Transverse colon (tissue), 4 donors: Measurements from ENCODE around the gene PRKCA. TPM values are rescaled to one million over a fixed set of nuclear protein-coding genes. Genes with fewer than 3 reads are reported as not detected.

ENCODE experiments used
- DNase-seq: peaks from one replicate; pipeline ENCODE4 v3.0.0-alpha.2; 2019
- H3K27ac ChIP-seq, 4 donors: fragments of 200-600 bp; sonication (generic); 2 replicates each; pipeline ENCODE4 v1.5.1; 2016 to 2018; ENCODE audit warnings: inconsistent platforms in 4 of 4
- H3K27me3 ChIP-seq: fragments of 200-600 bp; sonication (generic); 2 replicates; pipeline ENCODE4 v1.5.1; 2017; ENCODE audit warnings: inconsistent platforms
- H3K36me3 ChIP-seq, 4 donors: fragments of 200-600 bp; sonication (generic); 2 replicates each; pipeline ENCODE4 v1.5.1; 2017 to 2019; ENCODE audit warnings: inconsistent platforms in 4 of 4
- H3K4me1 ChIP-seq, 4 donors: fragments of 200-600 bp; sonication (generic); 2 replicates each; pipeline ENCODE4 v1.5.1; 2017 to 2020; ENCODE audit warnings: inconsistent platforms in 4 of 4
- H3K4me3 ChIP-seq, 4 donors: fragments of 200-600 bp; sonication (generic); 1 replicate in 1 of 4; 2 replicates in 3 of 4; pipeline versions ENCODE4 v1.5.1 to v1.6.1; 2017 to 2019; ENCODE audit warnings: inconsistent platforms in 4 of 4
- H3K9me3 ChIP-seq, 2 donors: fragments of 200-600 bp; sonication (generic); 2 replicates each; pipeline ENCODE4 v1.5.1; 2017 to 2019; ENCODE audit warnings: inconsistent platforms in 2 of 2
- EP300 ChIP-seq: sonication (generic); formaldehyde crosslinking; IDR thresholded peaks from one replicate; pipeline ENCODE4 v1.6.1; 2017; ENCODE audit warnings: antibody characterized with exemption, low read depth
- POLR2A ChIP-seq: fragments of 450-650 bp; IDR thresholded peaks from one replicate; pipeline ENCODE4 v1.6.1; 2016; ENCODE audit warnings: antibody characterized with exemption, mild to moderate bottlenecking, moderate library complexity
- POLR2AphosphoS5 ChIP-seq, 3 donors: sonication (generic); formaldehyde crosslinking; IDR thresholded peaks; one replicate each; pipeline ENCODE4 v1.6.1; 2016; ENCODE audit warnings: antibody characterized with exemption in 3 of 3
- WGBS, 2 donors: methylation state at CpG; one replicate each; pipeline ENCODE4 v1.1.5; 2018; ENCODE audit warnings: low coverage in 1 of 2; 5-methylcytosine and 5-hydroxymethylcytosine counted together
- in situ Hi-C, 4 donors: fragments of 200-750 bp; cut with MboI; loops; one replicate each; pipeline versions ENCODE4 v1.15.0 to v1.15.1; 2017; ENCODE audit warnings: low sequenced_read_pairs in 3 of 4, low pct_ligation_motif_present in 1 of 4, low pct_unique_long_range_greater_than_20kb in 1 of 4
- intact Hi-C: fragments of 100-400 bp; cut with DNase I; formaldehyde crosslinking; loops from one replicate; pipeline ENCODE4 v1.15.1; 2023; ENCODE audit warnings: low total_unique reads
- total RNA-seq, 4 donors: library from RNA; depleted of rRNA; stranded (reverse); fragments of >200 nt; gene quantifications; one replicate each; pipeline ENCODE4 v1.1.0, GENCODE V29; 2016
- TF ChIP-seq, protein P1 (sequence below), 5 experiments: fragments of 200-600 bp in 3 of 5; fragments of 450-650 bp in 2 of 5; sonication (generic) in 3 of 5; IDR thresholded peaks; 1 replicate in 2 of 5; 2 replicates in 3 of 5; pipeline ENCODE4 v1.5.1; 2016 to 2017; ENCODE audit warnings: antibody characterized with exemption in 5 of 5, inconsistent platforms in 3 of 5, mild to moderate bottlenecking in 2 of 5, moderate library complexity in 1 of 5

The PRKCA gene
- total RNA-seq, 4 donors from 2014 or later, result 16.1 to 49.7 (median 31.7) TPM

DNA sequence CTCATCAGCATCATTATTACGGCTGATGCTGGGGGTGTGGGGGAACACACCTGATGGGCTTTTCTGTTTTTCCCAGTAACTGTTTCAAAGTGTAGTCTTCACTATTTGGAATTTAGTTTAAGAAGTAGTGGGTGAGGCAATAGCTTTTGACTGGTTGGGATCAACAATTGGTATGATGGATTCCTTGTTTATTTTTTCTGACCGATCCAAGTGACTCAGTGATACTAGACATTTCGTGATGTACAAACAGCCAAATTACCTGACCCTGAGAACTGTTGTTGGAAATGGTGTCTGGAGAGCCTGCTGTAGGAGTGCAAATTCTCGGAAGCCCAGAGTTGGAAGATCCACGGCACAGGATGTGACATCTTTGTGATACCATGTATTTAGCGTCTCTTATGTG, 204.2 kb downstream of the PRKCA start:
- H3K4me3 ChIP-seq, result no peak overlapping the region
- no peaks in the 10 kb centered on the region for H3K36me3 ChIP-seq
- peak overlapping the region in 1 of 4 donors; percentile 88 for H3K27ac ChIP-seq
- in situ Hi-C loops (no loop called here), intact Hi-C loops (no loop called here)
- H3K9me3 ChIP-seq, result no peaks in the 10 kb centered on the region
- no peaks in the 10 kb centered on the region for H3K27me3 ChIP-seq
- H3K4me1 ChIP-seq, result peaks cover 14 to 67% (median 53%) of the 10 kb centered on the region in 4 donors
- no peak for DNase-seq
- 69 to 90% methylated on average over 6 of the region's 6 CpGs for WGBS, 2 donors
- TF ChIP-seq, protein P1, sequence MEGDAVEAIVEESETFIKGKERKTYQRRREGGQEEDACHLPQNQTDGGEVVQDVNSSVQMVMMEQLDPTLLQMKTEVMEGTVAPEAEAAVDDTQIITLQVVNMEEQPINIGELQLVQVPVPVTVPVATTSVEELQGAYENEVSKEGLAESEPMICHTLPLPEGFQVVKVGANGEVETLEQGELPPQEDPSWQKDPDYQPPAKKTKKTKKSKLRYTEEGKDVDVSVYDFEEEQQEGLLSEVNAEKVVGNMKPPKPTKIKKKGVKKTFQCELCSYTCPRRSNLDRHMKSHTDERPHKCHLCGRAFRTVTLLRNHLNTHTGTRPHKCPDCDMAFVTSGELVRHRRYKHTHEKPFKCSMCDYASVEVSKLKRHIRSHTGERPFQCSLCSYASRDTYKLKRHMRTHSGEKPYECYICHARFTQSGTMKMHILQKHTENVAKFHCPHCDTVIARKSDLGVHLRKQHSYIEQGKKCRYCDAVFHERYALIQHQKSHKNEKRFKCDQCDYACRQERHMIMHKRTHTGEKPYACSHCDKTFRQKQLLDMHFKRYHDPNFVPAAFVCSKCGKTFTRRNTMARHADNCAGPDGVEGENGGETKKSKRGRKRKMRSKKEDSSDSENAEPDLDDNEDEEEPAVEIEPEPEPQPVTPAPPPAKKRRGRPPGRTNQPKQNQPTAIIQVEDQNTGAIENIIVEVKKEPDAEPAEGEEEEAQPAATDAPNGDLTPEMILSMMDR (IDR thresholded peaks at IDR 0.05), result no peak
- TF ChIP-seq POLR2A (no peak), EP300 (no peak), POLR2AphosphoS5 (IDR thresholded peaks at IDR 0.05) (no peak)

DNA sequence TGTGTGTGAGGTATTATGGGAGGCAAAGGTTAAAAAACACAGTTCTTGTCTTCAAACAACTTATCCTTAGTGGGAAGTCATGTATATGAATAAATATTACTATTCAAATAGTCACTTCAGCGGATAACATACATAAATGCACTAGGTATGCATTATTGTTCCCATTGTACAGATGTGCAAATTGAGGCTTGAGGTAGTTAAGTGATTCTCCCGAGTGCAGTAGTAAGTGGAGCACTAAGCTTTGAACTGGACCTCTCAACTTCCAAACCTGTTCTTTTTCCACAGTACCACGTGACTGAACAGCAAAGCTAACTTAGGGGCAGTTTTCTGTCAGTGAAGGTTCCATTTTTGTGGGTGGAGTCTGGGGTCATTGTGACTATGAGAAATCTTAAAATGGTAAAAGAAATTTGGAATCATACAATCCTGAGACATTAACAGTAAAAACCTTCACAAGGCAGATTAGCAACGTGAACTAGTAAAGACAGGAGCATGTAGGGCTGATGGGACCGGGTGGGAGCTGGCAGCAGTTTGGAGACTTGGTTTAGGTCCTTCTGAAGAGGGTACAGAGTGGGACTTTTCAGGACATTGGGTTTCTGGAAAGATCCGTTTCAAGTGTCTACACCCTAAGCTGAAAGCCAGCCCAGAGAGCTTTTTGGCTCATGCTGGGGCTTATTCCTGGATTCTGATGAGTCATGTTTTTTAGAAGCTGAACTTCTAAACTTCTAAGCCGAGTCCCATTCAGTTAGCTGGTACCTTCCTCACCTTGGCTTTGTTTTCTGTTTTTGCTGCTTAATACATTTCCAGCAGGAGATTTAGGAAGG, 204.9 kb downstream of the PRKCA start:
- intact Hi-C loops (no loop called here), in situ Hi-C loops (no loop called here)
- H3K4me3 ChIP-seq, result no peak overlapping the region
- DNase-seq, result no peak
- WGBS, 2 donors, result 51 to 66% methylated on average over 6 to 7 of the region's 7 CpGs
- H3K9me3 ChIP-seq, result no peaks in the 10 kb centered on the region
- H3K36me3 ChIP-seq, result no peaks in the 10 kb centered on the region
- H3K4me1 ChIP-seq, result peaks cover 14 to 63% (median 51%) of the 10 kb centered on the region in 4 donors
- no peaks in the 10 kb centered on the region for H3K27me3 ChIP-seq
- TF ChIP-seq POLR2A, result no peak
- TF ChIP-seq EP300, result no peak
- TF ChIP-seq, protein P1 (IDR thresholded peaks at IDR 0.05), result no peak
- no peak for TF ChIP-seq POLR2AphosphoS5 (IDR thresholded peaks at IDR 0.05)
- H3K27ac ChIP-seq, result peak overlapping the region; percentile 81 to 88 (median 83)

DNA sequence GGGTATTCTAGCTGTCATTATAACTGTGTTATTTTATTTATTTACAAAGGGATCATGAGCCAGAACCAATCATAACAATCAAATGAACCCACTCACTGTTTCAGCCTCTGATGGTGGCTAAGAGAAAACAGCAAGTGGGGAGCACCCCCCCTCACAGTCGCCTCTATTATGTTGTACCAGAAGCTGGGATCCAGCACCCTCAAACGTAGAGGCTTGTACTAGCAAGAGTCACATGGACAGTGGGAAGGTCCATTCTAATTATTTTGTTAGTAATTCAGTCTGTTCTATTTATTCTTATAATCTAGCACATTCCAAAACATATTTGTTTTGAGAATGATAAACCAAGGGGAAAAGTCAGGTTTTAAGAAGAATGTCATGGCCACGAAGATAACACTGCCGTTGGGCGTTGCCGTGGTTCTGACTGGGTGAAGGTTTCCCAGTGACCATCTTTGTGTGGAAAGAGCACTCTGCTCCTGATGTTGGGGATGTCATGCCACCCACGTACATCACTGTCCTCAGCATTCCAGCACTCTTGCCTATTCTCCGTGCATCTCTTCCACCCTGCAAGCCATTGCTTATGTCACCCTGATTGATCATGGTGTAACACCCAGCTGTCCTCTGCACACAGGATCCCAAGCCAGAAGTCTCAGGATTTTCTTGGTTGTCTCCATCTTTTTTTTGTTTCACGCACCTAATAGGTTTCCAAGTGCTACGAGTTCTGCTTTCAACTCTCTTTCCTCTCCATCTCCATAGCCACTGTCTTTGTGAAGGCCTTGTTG, 205.8 kb downstream of the PRKCA start:
- 53 to 69% methylated on average over 3 to 10 of the region's 10 CpGs for WGBS, 2 donors
- Histone ChIP-seq H3K27ac (peak overlapping the region; percentile 81 to 88 (median 83)), H3K4me3 (no peak overlapping the region), H3K4me1 (peaks cover 14 to 54% (median 43%) of the 10 kb centered on the region in 4 donors), H3K36me3 (no peaks in the 10 kb centered on the region), H3K9me3 (no peaks in the 10 kb centered on the region), H3K27me3 (no peaks in the 10 kb centered on the region)
- in situ Hi-C loops (no loop called here), intact Hi-C loops (no loop called here)
- TF ChIP-seq, protein P1 (IDR thresholded peaks at IDR 0.05), result no peak
- TF ChIP-seq EP300, result no peak
- no peak for TF ChIP-seq POLR2AphosphoS5 (IDR thresholded peaks at IDR 0.05)
- TF ChIP-seq POLR2A, result no peak
- no peak for DNase-seq
